ENCODE measurements around the gene PPP2R5A. TPM values are rescaled to one million over a fixed set of nuclear protein-coding genes. Genes with fewer than 3 reads are reported as not detected.
"Not testable (repeated sequence)": the region's sequence is repeated elsewhere in the genome, so short reads cannot be mapped to it uniquely, and the experiment has no call there.

The PPP2R5A gene
- total RNA-seq, 2 donors from 2014 or later = 48.8 to 81.5 TPM

DNA sequence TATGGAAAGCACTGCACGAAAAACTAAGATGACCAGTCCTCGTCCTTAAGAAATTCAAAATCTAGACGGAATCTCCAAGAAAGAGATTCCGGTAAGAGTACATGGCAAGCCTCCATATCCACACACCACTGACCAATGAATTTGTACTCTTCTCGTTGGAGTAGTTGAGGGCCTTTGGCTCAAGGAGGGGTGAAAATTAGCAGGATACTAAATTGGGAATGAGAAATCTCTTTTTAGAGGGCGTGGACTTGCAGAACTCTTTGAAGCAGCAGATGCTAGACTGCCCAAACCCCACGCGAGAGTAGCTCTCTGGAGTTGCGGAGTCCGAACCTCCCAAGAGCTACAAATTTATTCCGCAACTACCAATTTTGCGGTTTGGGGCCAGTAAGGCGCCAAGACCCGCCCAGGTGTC is 872 bp upstream of the PPP2R5A start:
- peaks cover 0 to 21% of the 10 kb centered on the region in 2 donors for H3K4me1 ChIP-seq
- TF ChIP-seq, protein P1, sequence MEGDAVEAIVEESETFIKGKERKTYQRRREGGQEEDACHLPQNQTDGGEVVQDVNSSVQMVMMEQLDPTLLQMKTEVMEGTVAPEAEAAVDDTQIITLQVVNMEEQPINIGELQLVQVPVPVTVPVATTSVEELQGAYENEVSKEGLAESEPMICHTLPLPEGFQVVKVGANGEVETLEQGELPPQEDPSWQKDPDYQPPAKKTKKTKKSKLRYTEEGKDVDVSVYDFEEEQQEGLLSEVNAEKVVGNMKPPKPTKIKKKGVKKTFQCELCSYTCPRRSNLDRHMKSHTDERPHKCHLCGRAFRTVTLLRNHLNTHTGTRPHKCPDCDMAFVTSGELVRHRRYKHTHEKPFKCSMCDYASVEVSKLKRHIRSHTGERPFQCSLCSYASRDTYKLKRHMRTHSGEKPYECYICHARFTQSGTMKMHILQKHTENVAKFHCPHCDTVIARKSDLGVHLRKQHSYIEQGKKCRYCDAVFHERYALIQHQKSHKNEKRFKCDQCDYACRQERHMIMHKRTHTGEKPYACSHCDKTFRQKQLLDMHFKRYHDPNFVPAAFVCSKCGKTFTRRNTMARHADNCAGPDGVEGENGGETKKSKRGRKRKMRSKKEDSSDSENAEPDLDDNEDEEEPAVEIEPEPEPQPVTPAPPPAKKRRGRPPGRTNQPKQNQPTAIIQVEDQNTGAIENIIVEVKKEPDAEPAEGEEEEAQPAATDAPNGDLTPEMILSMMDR (IDR thresholded peaks at IDR 0.05) = no peak
- no peak for DNase-seq (ENCODE audit: low spot score)

DNA sequence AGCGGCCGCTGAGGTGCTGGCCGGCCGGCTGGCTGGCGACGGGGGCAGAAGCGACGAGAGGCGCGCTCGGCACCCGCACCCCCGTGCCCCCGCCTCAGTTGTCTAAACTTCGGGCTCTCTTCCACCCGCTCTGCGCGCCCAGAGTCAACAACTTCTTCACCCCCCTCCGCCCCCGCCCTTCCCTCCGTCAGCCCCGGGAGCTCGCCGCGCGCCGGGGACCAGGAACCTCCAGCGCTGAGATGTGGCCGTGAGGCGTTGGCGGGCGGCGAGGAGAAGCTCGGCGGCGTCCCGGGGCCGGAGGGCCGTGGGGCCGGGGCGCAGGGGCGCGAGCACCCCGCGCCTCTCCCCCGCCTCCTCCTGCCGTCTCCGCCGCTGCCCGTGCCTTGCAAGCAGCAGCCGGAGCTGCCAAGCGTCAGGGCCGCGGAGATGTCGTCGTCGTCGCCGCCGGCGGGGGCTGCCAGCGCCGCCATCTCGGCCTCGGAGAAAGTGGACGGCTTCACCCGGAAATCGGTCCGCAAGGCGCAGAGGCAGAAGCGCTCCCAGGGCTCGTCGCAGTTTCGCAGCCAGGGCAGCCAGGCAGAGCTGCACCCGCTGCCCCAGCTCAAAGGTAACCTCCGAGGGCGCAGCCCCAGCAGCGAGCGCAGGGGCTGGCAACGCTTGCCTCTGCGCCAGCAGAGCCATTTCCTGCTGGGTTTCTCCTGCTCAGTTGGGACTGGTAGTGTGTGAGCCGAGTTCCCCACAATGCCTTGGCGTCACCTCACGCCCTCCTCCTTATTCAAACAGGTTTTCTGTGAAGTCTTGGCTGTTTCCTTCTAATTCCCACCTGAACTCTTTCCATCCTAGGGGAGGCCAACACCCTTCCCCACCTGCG is 710 bp downstream of the PPP2R5A start:
- Histone ChIP-seq H3K27ac (peak overlapping the region; percentile 98 to 99), H3K4me3 (peak overlapping the region; percentile 79 to 87), H3K27me3 (no peaks in the 10 kb centered on the region), H3K4me1 (peaks cover 3 to 34% of the 10 kb centered on the region in 2 donors), H3K36me3 (no peaks in the 10 kb centered on the region), H3K9me3 (no peaks in the 10 kb centered on the region)
- TF ChIP-seq, protein P1 (IDR thresholded peaks at IDR 0.05) = no peak
- DNase-seq (ENCODE audit: low spot score) = no peak

More for the DNA sequence above, 872 bp upstream of the PPP2R5A start:
- no peaks in the 10 kb centered on the region for H3K36me3 ChIP-seq
- H3K4me3 ChIP-seq = peak overlapping the region; percentile 64 to 72
- no peaks in the 10 kb centered on the region for H3K27me3 ChIP-seq
- H3K27ac ChIP-seq = peak overlapping the region; percentile 92 to 96
- no peaks in the 10 kb centered on the region for H3K9me3 ChIP-seq

DNA sequence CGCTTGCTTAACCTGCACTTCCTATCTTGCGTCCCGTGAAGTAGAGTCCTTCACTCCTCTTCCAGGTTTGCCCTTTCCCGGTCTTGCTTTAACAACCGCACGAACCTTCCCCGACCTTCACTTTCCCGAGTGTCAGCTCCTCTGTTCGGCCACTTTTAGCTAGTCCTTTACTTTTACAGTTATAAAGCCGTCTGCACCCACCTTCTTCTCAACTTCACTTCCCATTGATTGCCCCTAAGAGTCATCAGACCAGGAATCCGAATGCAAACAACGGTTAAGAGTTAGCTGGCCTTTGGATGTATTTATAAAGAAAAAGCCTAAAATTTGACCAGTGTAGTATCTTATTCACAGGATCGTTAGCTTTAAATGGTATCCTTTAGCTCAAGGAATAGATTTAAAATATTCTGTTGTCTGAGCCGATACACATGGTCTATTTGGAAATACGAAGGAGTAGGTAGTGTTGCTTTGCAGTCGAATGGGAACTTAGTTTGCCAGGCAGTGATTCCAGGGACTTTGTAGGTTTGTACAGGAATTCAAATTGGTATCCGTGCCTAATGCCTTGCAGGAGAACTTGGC is 1.4 kb downstream of the PPP2R5A start:
- Histone ChIP-seq H3K4me1 (peaks cover 3 to 42% of the 10 kb centered on the region in 2 donors), H3K4me3 (peak overlapping the region; percentile 79 to 87), H3K27ac (peak overlapping the region; percentile 98 to 99), H3K36me3 (no peaks in the 10 kb centered on the region), H3K9me3 (no peaks in the 10 kb centered on the region), H3K27me3 (no peaks in the 10 kb centered on the region)
- TF ChIP-seq, protein P1 (IDR thresholded peaks at IDR 0.05) = no peak
- no peak for DNase-seq (ENCODE audit: low spot score)

DNA sequence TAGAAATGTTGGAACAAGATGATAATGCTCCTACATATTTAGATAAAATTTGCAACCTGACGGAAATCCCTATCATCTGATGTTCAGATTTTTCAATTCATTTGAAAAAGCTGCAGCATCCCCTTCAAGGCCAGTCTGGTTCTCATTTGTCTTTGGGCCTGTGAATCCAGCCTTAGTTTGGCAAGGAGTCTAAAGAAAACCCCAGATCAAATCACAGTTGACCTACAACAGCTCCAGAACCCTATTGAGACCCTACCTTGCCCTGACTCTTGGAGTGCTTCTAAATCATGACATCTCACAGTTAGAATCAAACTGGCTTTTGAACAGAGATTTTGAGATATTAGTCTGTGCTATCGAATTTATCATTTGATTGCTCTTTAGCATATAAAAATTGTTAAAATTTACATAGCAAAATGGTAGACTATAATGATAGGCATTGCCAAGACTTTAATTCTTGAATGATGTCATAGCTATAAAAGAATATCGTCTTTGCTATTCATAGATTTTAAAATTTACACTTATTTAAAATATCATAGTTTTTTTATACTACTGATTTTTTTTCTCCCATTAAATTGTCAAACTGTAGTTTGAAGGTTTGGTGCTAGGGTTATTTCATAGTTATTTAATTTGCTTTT is 2.2 kb downstream of the PPP2R5A start:
- Histone ChIP-seq H3K27ac (peak overlapping the region; percentile 98 to 99), H3K4me1 (peaks cover 3 to 49% of the 10 kb centered on the region in 2 donors), H3K36me3 (no peaks in the 10 kb centered on the region), H3K4me3 (peak overlapping the region; percentile 79 to 87), H3K27me3 (no peaks in the 10 kb centered on the region), H3K9me3 (no peaks in the 10 kb centered on the region)
- no peak for DNase-seq (ENCODE audit: low spot score)
- TF ChIP-seq, protein P1 (IDR thresholded peaks at IDR 0.05) = no peak

DNA sequence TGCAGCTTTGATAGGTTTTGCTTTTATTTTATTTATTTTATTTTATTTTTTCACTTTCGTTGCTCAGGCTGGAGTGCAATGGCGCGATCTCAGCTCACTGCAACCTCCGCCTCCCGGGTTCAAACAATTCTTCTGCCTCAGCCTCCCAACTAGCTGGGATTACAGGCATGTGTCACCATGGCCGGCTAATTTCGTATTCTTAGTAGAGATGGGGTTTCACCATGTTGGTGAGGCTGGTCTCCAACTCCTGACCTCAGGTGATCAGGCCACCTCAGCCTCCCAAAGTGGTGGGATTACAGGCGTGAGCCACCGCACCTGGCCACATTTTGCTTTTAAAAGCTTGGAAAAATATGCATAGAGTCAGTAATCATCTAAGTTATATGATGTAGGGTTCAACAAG is 2.8 kb downstream of the PPP2R5A start:
- DNase-seq (ENCODE audit: low spot score); H3K9me3 ChIP-seq; H3K27me3 ChIP-seq; H3K36me3 ChIP-seq: not testable (repeated sequence)
- Histone ChIP-seq H3K27ac (peak overlapping the region; percentile 98 to 99), H3K4me3 (peak overlapping the region; percentile 79 to 87), H3K4me1 (peaks cover 3 to 55% of the 10 kb centered on the region in 2 donors)

DNA sequence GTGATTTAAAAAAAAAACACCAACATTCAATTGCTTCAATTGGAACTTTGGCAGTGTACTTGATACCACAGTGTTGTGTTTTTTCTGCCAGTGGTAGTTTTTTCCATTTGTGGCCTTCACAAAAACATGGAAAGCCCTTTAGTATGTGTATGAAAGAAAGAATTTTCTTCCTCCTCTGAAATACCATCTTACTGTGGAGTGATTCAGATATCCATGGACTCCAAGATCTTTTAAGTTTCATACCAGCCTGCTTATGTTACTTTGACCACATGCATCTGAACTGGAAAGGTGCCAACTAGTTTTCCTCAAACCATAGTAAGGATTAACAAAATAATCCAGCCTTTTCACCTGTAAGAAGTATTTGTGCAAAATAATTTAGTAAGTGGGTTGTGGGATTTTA is 3.4 kb downstream of the PPP2R5A start:
- peaks cover 3 to 57% of the 10 kb centered on the region in 2 donors for H3K4me1 ChIP-seq
- no peaks in the 10 kb centered on the region for H3K36me3 ChIP-seq
- peak overlapping the region; percentile 79 to 87 for H3K4me3 ChIP-seq
- TF ChIP-seq, protein P1 (IDR thresholded peaks at IDR 0.05) = no peak
- no peaks in the 10 kb centered on the region for H3K27me3 ChIP-seq
- no peak for DNase-seq (ENCODE audit: low spot score)
- H3K9me3 ChIP-seq = no peaks in the 10 kb centered on the region
- peak overlapping the region; percentile 98 to 99 for H3K27ac ChIP-seq
